ENCODE data around the gene ADGRL3.

ADGRL3 gene

GRCh38 chr4:61211781-61212180 lies 11.7 kb downstream of the ADGRL3 start:
- no peaks in the 10 kb centered on the region for H3K4me1 ChIP-seq (ENCODE audit: low read depth, poor library complexity, severe bottlenecking)
- H3K4me2 ChIP-seq: no peak overlapping the region

GRCh38 chr4:61212788-61213187 lies 12.7 kb downstream of the ADGRL3 start:
- Histone ChIP-seq H3K36me3 (ENCODE audit: insufficient read depth) (no peaks in the 10 kb centered on the region), H3K9ac (no peak overlapping the region), H3K4me3 (IDR thresholded peaks at IDR 0.05; ENCODE audit: insufficient read depth, low read depth, low read length) (no peak overlapping the region), H3K27ac (no peak overlapping the region), H3K4me1 (ENCODE audit: low read depth, poor library complexity, severe bottlenecking) (no peaks in the 10 kb centered on the region), H3K4me2 (no peak overlapping the region), H3K27me3 (ENCODE audit: insufficient read depth, low read depth) (no peaks in the 10 kb centered on the region), H4K20me1 (ENCODE audit: insufficient read depth) (no peaks in the 10 kb centered on the region), H2AFZ (ENCODE audit: low read depth) (no peak overlapping the region), H3K79me2 (ENCODE audit: insufficient read depth, low read depth) (no peaks in the 10 kb centered on the region)
- TF ChIP-seq CTCF (conservative IDR thresholded peaks at IDR 0.05; ENCODE audit: low read depth, low read length): no peak

More at GRCh38 chr4:61211781-61212180, 11.7 kb downstream of the ADGRL3 start:
- Histone ChIP-seq H2AFZ (ENCODE audit: low read depth) (no peak overlapping the region), H3K27ac (no peak overlapping the region), H3K4me3 (IDR thresholded peaks at IDR 0.05; ENCODE audit: insufficient read depth, low read depth, low read length) (no peak overlapping the region), H3K9ac (no peak overlapping the region), H3K27me3 (ENCODE audit: insufficient read depth, low read depth) (no peaks in the 10 kb centered on the region), H4K20me1 (ENCODE audit: insufficient read depth) (no peaks in the 10 kb centered on the region), H3K79me2 (ENCODE audit: insufficient read depth, low read depth) (no peaks in the 10 kb centered on the region), H3K36me3 (ENCODE audit: insufficient read depth) (no peaks in the 10 kb centered on the region)
- TF ChIP-seq CTCF (conservative IDR thresholded peaks at IDR 0.05; ENCODE audit: low read depth, low read length): no peak

- Histone ChIP-seq H3K4me1 (ENCODE audit: low read depth, poor library complexity, severe bottlenecking) (no peaks in the 10 kb centered on the region), H3K4me2 (no peak overlapping the region)
- no peak for TF ChIP-seq CTCF (conservative IDR thresholded peaks at IDR 0.05; ENCODE audit: low read depth, low read length)
These were observed 14.6 kb downstream of the ADGRL3 start for GRCh38 chr4:61214680-61215079.

GRCh38 chr4:61217222-61217621 lies 17.1 kb downstream of the ADGRL3 start:
- Histone ChIP-seq H2AFZ (ENCODE audit: low read depth) (no peak overlapping the region), H3K36me3 (ENCODE audit: insufficient read depth) (no peaks in the 10 kb centered on the region), H3K4me1 (ENCODE audit: low read depth, poor library complexity, severe bottlenecking) (no peaks in the 10 kb centered on the region), H3K9ac (no peak overlapping the region), H3K27me3 (ENCODE audit: insufficient read depth, low read depth) (no peaks in the 10 kb centered on the region), H4K20me1 (ENCODE audit: insufficient read depth) (no peaks in the 10 kb centered on the region), H3K4me2 (no peak overlapping the region), H3K27ac (no peak overlapping the region), H3K4me3 (IDR thresholded peaks at IDR 0.05; ENCODE audit: insufficient read depth, low read depth, low read length) (no peak overlapping the region), H3K79me2 (ENCODE audit: insufficient read depth, low read depth) (no peaks in the 10 kb centered on the region)
- no peak for TF ChIP-seq CTCF (conservative IDR thresholded peaks at IDR 0.05; ENCODE audit: low read depth, low read length)

More at GRCh38 chr4:61214680-61215079, 14.6 kb downstream of the ADGRL3 start:
- no peaks in the 10 kb centered on the region for H4K20me1 ChIP-seq (ENCODE audit: insufficient read depth)
- no peak overlapping the region for H3K27ac ChIP-seq
- H3K9ac ChIP-seq: no peak overlapping the region
- no peak overlapping the region for H2AFZ ChIP-seq (ENCODE audit: low read depth)
- no peaks in the 10 kb centered on the region for H3K36me3 ChIP-seq (ENCODE audit: insufficient read depth)
- no peaks in the 10 kb centered on the region for H3K79me2 ChIP-seq (ENCODE audit: insufficient read depth, low read depth)
- H3K4me3 ChIP-seq (IDR thresholded peaks at IDR 0.05; ENCODE audit: insufficient read depth, low read depth, low read length): no peak overlapping the region
- no peaks in the 10 kb centered on the region for H3K27me3 ChIP-seq (ENCODE audit: insufficient read depth, low read depth)
